Measurements from ENCODE around the gene RAPGEF4.

Gene RAPGEF4

DNA sequence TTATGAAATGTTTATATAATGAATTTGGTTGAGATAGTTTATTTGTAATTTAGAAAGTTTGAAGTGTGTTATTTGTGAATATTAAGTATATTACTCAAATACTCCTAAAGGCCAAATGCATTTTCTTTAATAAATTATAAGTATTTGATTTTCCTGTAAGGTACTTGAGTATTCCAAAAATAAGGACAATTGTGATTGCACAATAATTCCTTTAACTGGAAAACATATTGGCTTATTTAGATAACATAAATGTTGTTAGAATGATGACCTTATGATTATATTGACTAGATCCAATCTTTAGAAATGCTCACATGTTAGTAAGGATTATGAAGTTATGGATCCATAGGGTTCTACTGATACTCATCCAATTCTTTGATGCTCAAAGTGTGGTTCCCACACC, 214.9 kb downstream of the RAPGEF4 start:
- no peak overlapping the region for H3K4me3 ChIP-seq (ENCODE audit: low read length)
- no peaks in the 10 kb centered on the region for H3K4me1 ChIP-seq (ENCODE audit: control insufficient read depth, low read length)
- H3K27ac ChIP-seq (ENCODE audit: low read depth, low read length) = no peak overlapping the region
- H3K36me3 ChIP-seq (ENCODE audit: control insufficient read depth, low read length) = no peaks in the 10 kb centered on the region
- no peaks in the 10 kb centered on the region for H3K9me3 ChIP-seq (ENCODE audit: control insufficient read depth, insufficient read depth, low read length)
- H3K27me3 ChIP-seq (ENCODE audit: control insufficient read depth, low read length) = peaks cover 18% of the 10 kb centered on the region; the same call in 1 of the 2 replicates
- H3K79me2 ChIP-seq (ENCODE audit: control insufficient read depth, low read length) = no peaks in the 10 kb centered on the region
- H3F3A ChIP-seq (ENCODE audit: control insufficient read depth, insufficient read depth) = no peaks in the 10 kb centered on the region
- H4K20me1 ChIP-seq (ENCODE audit: control insufficient read depth, insufficient read depth, low read depth, low read length) = no peaks in the 10 kb centered on the region
- H3K4me2 ChIP-seq (ENCODE audit: low read length) = no peak overlapping the region
- TF ChIP-seq, protein P1, sequence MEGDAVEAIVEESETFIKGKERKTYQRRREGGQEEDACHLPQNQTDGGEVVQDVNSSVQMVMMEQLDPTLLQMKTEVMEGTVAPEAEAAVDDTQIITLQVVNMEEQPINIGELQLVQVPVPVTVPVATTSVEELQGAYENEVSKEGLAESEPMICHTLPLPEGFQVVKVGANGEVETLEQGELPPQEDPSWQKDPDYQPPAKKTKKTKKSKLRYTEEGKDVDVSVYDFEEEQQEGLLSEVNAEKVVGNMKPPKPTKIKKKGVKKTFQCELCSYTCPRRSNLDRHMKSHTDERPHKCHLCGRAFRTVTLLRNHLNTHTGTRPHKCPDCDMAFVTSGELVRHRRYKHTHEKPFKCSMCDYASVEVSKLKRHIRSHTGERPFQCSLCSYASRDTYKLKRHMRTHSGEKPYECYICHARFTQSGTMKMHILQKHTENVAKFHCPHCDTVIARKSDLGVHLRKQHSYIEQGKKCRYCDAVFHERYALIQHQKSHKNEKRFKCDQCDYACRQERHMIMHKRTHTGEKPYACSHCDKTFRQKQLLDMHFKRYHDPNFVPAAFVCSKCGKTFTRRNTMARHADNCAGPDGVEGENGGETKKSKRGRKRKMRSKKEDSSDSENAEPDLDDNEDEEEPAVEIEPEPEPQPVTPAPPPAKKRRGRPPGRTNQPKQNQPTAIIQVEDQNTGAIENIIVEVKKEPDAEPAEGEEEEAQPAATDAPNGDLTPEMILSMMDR (IDR thresholded peaks at IDR 0.05; ENCODE audit: low read depth, low read length, poor library complexity, severe bottlenecking) = no peak
- no peak for TF ChIP-seq EZH2phosphoT487 (IDR thresholded peaks at IDR 0.05; ENCODE audit: borderline replicate concordance, low read length)
- no peaks in the 10 kb centered on the region for H3K9me2 ChIP-seq (replicated peaks; ENCODE audit: control insufficient read depth, low read length)

DNA sequence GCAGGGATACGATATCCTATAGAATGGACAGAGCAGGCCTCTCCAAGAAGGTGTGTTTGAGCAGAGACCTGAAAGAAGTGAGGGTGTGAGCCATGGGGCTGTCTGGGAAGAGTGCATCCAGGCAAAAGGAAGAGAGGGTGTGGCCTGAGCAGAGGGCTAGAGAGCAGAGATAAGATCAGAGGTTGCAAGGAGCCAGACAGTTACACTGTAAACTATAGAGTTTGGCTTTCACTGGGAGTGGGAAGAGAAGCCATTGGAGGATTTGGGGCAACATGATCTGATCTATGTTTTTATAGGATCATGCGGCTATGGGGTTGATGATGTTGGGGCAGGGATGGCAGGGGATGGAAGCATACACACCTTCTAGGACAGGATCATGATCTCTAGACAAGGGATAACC, 215.9 kb downstream of the RAPGEF4 start:
- H3K4me1 ChIP-seq (ENCODE audit: control insufficient read depth, low read length) = no peaks in the 10 kb centered on the region
- no peaks in the 10 kb centered on the region for H3K9me3 ChIP-seq (ENCODE audit: control insufficient read depth, insufficient read depth, low read length)
- no peak overlapping the region for H3K4me2 ChIP-seq (ENCODE audit: low read length)
- H3K79me2 ChIP-seq (ENCODE audit: control insufficient read depth, low read length) = no peaks in the 10 kb centered on the region
- no peaks in the 10 kb centered on the region for H3F3A ChIP-seq (ENCODE audit: control insufficient read depth, insufficient read depth)
- H3K27me3 ChIP-seq (ENCODE audit: control insufficient read depth, low read length) = peaks cover 16% of the 10 kb centered on the region; the same call in 1 of the 2 replicates
- no peaks in the 10 kb centered on the region for H3K36me3 ChIP-seq (ENCODE audit: control insufficient read depth, low read length)
- H3K4me3 ChIP-seq (ENCODE audit: low read length) = no peak overlapping the region
- no peaks in the 10 kb centered on the region for H3K9me2 ChIP-seq (replicated peaks; ENCODE audit: control insufficient read depth, low read length)
- no peak overlapping the region for H3K27ac ChIP-seq (ENCODE audit: low read depth, low read length)
- no peaks in the 10 kb centered on the region for H4K20me1 ChIP-seq (ENCODE audit: control insufficient read depth, insufficient read depth, low read depth, low read length)
- TF ChIP-seq, protein P1 (IDR thresholded peaks at IDR 0.05; ENCODE audit: low read depth, low read length, poor library complexity, severe bottlenecking) = no peak
- no peak for TF ChIP-seq EZH2phosphoT487 (IDR thresholded peaks at IDR 0.05; ENCODE audit: borderline replicate concordance, low read length)

DNA sequence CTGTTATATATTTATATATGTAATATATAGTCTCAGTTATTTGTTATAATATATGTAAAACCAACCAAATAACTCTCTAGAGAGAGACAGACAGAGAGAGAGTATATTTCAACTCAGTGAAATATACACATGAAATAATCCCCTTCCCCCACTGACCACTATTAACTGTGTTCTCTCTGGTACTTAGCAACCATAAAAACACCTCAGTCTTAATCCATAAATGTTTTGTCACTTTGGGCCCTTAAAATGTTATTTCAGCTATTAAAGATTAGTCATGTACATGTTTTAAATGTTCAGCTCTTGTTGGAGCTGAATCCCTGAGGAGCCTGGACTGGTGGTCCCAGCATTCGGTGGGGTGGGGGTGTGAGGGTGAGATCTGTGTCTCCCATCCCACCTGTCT, 217.8 kb downstream of the RAPGEF4 start:
- no peak overlapping the region for H3K4me3 ChIP-seq (ENCODE audit: low read length)
- H3K4me2 ChIP-seq (ENCODE audit: low read length) = no peak overlapping the region
- H3F3A ChIP-seq (ENCODE audit: control insufficient read depth, insufficient read depth) = no peaks in the 10 kb centered on the region
- H3K9me2 ChIP-seq (replicated peaks; ENCODE audit: control insufficient read depth, low read length) = no peaks in the 10 kb centered on the region
- H3K27me3 ChIP-seq (ENCODE audit: control insufficient read depth, low read length) = peaks cover 11% of the 10 kb centered on the region; the same call in 1 of the 2 replicates
- no peaks in the 10 kb centered on the region for H3K36me3 ChIP-seq (ENCODE audit: control insufficient read depth, low read length)
- H3K4me1 ChIP-seq (ENCODE audit: control insufficient read depth, low read length) = no peaks in the 10 kb centered on the region
- H3K27ac ChIP-seq (ENCODE audit: low read depth, low read length) = no peak overlapping the region
- H3K9me3 ChIP-seq (ENCODE audit: control insufficient read depth, insufficient read depth, low read length) = no peaks in the 10 kb centered on the region
- H4K20me1 ChIP-seq (ENCODE audit: control insufficient read depth, insufficient read depth, low read depth, low read length) = no peaks in the 10 kb centered on the region
- H3K79me2 ChIP-seq (ENCODE audit: control insufficient read depth, low read length) = no peaks in the 10 kb centered on the region
- TF ChIP-seq, protein P1 (IDR thresholded peaks at IDR 0.05; ENCODE audit: low read depth, low read length, poor library complexity, severe bottlenecking) = no peak
- no peak for TF ChIP-seq EZH2phosphoT487 (IDR thresholded peaks at IDR 0.05; ENCODE audit: borderline replicate concordance, low read length)
